Measurements from ENCODE around the gene TRPM2.

TRPM2 gene

GRCh38 chr21:44448651-44449131, 95.3 kb downstream of the TRPM2 start:
- H3K4me3 ChIP-seq (ENCODE audit: low read length): no peak overlapping the region
- no peak for TF ChIP-seq CTCF (conservative IDR thresholded peaks at IDR 0.05; ENCODE audit: low read length)

GRCh38 chr21:44449473-44450363, 96.3 kb downstream of the TRPM2 start:
- no peak overlapping the region for H3K4me3 ChIP-seq (ENCODE audit: low read length)
- no peak for TF ChIP-seq CTCF (conservative IDR thresholded peaks at IDR 0.05; ENCODE audit: low read length)
- DNase-seq (ENCODE audit: low read depth): no peak

More at GRCh38 chr21:44448651-44449131, 95.3 kb downstream of the TRPM2 start:
- no peak for DNase-seq (ENCODE audit: low read depth)

GRCh38 chr21:44450402-44450801, 97.0 kb downstream of the TRPM2 start:
- no peak for TF ChIP-seq CTCF (conservative IDR thresholded peaks at IDR 0.05; ENCODE audit: low read length)
- H3K4me3 ChIP-seq (ENCODE audit: low read length): no peak overlapping the region
- DNase-seq (ENCODE audit: low read depth): no peak

- DNase-seq (ENCODE audit: low read depth): no peak
- no peak overlapping the region for H3K4me3 ChIP-seq (ENCODE audit: low read length)
- TF ChIP-seq CTCF (conservative IDR thresholded peaks at IDR 0.05; ENCODE audit: low read length): no peak
Observed at GRCh38 chr21:44450999-44451398, 97.6 kb downstream of the TRPM2 start.

GRCh38 chr21:44453120-44453519, 99.7 kb downstream of the TRPM2 start:
- no peak for TF ChIP-seq CTCF (conservative IDR thresholded peaks at IDR 0.05; ENCODE audit: low read length)

GRCh38 chr21:44454058-44454457, 100.6 kb downstream of the TRPM2 start:
- H3K4me3 ChIP-seq (ENCODE audit: low read length): no peak overlapping the region
- DNase-seq (ENCODE audit: low read depth): no peak
- TF ChIP-seq CTCF (conservative IDR thresholded peaks at IDR 0.05; ENCODE audit: low read length): no peak

More at GRCh38 chr21:44453120-44453519, 99.7 kb downstream of the TRPM2 start:
- no peak overlapping the region for H3K4me3 ChIP-seq (ENCODE audit: low read length)
- no peak for DNase-seq (ENCODE audit: low read depth)

Measured in AG10803 (cell line).